ENCODE measurements around the gene EPHX1. TPM values are rescaled to one million over a fixed set of nuclear protein-coding genes. Genes with fewer than 3 reads are reported as not detected.

The EPHX1 gene
- total RNA-seq, 1 donor, result 39.4 TPM

DNA sequence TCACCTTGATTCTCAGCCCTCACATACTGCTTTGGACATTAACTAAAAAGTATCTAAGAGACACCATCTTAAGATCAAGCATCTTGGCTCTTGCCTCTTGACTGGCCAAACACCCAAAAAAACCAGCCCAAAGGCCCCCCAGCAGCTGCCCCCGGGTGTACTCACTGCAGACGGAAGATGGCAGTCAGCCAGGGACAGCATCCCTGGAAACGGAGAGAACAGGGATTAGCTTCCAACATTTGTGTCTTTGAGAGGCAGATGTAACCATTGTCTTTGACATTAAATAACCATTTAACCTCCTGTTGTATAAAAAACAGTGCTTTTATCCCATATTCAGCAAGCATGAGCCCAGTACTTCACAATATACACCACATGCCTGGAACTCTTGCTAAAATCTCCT lies 61.0 kb downstream of the EPHX1 start:
- TF ChIP-seq, protein P1, sequence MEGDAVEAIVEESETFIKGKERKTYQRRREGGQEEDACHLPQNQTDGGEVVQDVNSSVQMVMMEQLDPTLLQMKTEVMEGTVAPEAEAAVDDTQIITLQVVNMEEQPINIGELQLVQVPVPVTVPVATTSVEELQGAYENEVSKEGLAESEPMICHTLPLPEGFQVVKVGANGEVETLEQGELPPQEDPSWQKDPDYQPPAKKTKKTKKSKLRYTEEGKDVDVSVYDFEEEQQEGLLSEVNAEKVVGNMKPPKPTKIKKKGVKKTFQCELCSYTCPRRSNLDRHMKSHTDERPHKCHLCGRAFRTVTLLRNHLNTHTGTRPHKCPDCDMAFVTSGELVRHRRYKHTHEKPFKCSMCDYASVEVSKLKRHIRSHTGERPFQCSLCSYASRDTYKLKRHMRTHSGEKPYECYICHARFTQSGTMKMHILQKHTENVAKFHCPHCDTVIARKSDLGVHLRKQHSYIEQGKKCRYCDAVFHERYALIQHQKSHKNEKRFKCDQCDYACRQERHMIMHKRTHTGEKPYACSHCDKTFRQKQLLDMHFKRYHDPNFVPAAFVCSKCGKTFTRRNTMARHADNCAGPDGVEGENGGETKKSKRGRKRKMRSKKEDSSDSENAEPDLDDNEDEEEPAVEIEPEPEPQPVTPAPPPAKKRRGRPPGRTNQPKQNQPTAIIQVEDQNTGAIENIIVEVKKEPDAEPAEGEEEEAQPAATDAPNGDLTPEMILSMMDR (IDR thresholded peaks at IDR 0.05; ENCODE audit: insufficient read depth, low read length), result no peak
- no peak overlapping the region for H3K4me3 ChIP-seq (ENCODE audit: low read depth, low read length)
- no peak for DNase-seq (ENCODE audit: low read depth)

DNA sequence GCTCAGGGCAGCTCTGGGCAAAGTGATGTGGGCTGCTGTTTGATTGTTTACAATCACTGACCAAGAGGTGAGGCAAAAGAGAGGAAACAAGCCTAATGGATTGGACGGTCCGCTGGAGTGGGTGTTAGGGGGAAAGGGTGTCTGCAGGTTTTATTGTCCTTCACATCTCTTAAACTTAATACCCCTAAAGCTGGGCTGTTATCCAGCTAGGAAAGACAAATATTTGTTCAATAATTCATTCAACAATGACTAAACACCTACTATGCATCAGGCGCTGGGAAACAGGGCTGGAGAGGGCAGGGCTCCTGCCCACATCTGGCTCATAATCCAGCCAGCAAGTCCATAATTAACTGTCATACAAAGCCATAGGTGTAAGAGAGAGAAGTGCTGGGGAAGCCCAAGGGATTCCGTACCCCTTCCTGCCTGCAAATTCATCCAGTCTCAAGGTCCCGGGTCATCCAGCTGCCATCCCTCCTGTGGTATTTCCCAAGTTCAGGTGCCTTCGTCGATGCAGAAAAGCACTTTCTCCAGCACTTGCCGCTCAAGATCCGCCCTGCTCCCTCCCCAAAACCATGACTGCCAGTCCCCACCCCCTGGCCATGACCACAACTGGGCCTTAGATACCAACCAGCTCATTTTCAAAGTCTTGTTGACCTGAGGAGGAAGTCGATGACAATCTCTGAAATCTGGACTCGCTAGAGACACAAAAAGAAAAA lies 61.6 kb downstream of the EPHX1 start:
- TF ChIP-seq, protein P1 (IDR thresholded peaks at IDR 0.05; ENCODE audit: insufficient read depth, low read length), result no peak
- no peak for DNase-seq (ENCODE audit: low read depth)
- no peak overlapping the region for H3K4me3 ChIP-seq (ENCODE audit: low read depth, low read length)

DNA sequence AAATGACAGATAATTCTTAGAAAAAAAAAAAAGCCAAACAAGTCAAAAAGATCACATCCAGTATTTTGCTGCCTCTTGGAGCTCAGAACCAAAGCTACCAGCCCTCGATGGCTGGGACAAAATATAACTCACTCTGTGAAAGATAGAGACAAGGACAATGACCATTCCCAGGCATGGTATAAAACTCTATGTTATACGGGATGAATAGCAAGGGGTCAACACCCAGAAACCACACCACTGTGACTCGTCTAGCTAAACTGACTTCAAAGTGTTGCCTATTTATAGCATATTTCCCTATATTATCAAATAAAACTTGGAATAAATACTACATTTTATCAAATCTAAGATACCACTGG lies 62.1 kb downstream of the EPHX1 start:
- DNase-seq (ENCODE audit: low read depth), result no peak
- H3K4me3 ChIP-seq (ENCODE audit: low read depth, low read length), result no peak overlapping the region
- TF ChIP-seq, protein P1 (IDR thresholded peaks at IDR 0.05; ENCODE audit: insufficient read depth, low read length), result no peak

DNA sequence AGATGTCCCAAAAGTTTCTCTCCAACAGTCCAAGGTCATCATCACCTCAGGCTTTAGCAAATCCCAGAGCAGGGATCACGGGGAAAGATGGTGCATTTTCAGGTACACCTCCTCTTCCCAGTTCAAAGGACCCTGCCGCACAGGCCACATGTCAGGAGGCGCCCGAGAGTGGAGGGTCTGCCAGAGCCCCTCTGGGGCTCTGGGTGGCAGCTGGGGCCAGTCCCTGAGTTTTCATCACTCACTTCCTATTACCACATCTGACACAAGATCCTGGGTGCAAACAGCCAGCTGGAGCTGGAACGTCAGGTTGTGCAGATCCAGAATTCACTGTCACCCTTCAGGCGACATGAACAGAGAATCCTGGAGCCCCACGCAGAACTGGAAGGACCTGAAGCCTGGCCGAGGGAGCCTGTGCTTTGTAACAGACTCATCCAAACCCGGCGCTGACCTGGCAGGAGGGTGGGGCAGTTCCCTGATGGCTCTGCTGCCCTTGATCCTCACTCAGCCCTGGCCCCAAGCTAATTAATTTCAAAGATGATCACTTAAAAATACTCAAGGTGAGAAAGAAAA lies 63.4 kb downstream of the EPHX1 start:
- TF ChIP-seq, protein P1 (IDR thresholded peaks at IDR 0.05; ENCODE audit: insufficient read depth, low read length), result no peak
- H3K4me3 ChIP-seq (ENCODE audit: low read depth, low read length), result no peak overlapping the region
- no peak for DNase-seq (ENCODE audit: low read depth)

DNA sequence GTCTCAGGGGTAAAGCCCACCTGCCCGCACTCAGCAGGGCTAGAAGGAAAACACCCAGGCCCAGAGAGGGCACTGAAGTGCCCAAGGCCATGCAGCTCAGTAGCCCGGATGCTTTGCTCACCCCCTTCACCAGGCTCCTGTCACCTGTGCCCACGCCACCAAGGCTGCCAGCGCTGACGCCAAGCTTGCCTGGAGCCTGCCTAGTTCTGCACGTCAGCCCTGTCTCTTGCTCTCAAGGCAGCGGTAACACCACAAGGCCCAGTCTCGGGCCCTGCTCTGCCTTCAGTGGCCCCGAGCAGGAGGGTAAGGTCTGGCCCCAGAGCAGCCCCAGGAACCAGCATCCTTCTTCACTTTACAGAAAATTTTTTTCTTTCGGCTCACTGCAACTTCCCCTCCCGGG lies 64.5 kb downstream of the EPHX1 start:
- DNase-seq (ENCODE audit: low read depth), result no peak
- no peak overlapping the region for H3K4me3 ChIP-seq (ENCODE audit: low read depth, low read length)
- TF ChIP-seq, protein P1 (IDR thresholded peaks at IDR 0.05; ENCODE audit: insufficient read depth, low read length), result no peak

DNA sequence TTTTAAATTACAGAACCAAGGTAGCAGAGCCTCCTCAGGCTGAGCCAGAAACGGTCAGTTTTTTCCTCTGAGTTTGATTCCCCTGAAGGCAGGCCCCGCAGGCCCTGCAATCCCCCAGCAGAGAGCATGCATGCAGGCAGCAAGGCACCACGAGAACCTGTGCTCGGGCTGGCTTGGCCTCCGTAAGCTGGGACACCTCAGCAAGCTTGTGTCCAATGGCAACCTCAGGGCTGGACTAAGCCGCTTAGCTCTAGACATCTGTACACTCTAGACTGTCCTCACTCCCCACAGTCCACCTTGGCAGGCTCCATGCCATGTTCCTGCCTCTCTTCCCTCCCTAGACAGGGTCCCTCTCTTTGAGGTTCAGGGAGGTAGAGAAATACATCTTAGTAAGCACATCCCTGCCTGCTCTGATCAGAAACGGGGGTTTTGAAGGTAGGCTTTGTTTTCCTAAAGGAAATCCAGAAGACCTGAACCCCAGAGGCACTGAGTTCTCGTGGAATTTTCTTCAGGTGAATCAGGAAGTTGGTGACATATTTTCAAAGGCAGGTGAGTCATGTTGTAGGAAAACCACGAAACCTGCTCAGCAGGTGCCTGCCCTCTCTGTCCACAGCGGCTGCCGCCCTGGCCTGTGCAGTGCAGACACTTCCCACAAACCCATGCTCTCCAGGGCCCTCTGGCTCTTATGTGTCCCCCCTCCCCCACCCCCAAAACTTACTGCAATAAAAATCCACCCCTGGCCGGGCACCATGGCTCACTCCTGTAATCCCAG lies 65.3 kb downstream of the EPHX1 start:
- TF ChIP-seq, protein P1 (IDR thresholded peaks at IDR 0.05; ENCODE audit: insufficient read depth, low read length), result no peak
- no peak for DNase-seq (ENCODE audit: low read depth)
- no peak overlapping the region for H3K4me3 ChIP-seq (ENCODE audit: low read depth, low read length)

All from fibroblast of the aortic adventitia (primary cell).